Ureter (tissue), 1 donor: ENCODE data around the gene MED13L. TPM values are rescaled to one million over a fixed set of nuclear protein-coding genes. Genes with fewer than 3 reads are reported as not detected.
"Not testable (repeated sequence)": the region's sequence is repeated elsewhere in the genome, so short reads cannot be mapped to it uniquely, and the experiment has no call there.

Experiments
- DNase-seq: peaks from one replicate; pipeline ENCODE4 v3.0.0-alpha.2; 2020; ENCODE audit warnings: low spot score
- total RNA-seq: library from RNA; stranded (reverse); gene quantifications from one replicate; pipeline ENCODE4 v1.2.4, GENCODE V29; 2023
- donor health status: DM: yes; HTN: yes; CAD: no.

MED13L gene
- total RNA-seq, 1 donor from 2014 or later = 130 TPM

DNA sequence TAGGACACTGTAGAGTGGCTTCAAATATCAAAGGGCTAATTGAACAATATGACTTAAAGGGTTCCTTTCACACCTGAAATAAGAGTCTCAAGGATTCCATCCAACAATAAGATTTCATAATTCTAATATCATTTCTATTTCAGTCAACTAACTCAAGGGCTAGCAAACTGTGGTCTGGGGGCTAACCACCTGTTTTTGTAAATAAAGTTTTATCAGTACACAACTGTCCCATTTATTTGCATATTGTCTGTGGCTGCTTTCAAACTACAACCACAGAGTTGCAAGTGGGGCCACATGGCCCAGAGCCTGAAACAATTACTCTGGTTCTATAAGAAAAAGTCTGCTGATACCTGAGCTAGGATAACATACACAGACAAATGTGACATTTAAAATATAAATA lies 29.1 kb downstream of the MED13L start:
- no peak for DNase-seq

DNA sequence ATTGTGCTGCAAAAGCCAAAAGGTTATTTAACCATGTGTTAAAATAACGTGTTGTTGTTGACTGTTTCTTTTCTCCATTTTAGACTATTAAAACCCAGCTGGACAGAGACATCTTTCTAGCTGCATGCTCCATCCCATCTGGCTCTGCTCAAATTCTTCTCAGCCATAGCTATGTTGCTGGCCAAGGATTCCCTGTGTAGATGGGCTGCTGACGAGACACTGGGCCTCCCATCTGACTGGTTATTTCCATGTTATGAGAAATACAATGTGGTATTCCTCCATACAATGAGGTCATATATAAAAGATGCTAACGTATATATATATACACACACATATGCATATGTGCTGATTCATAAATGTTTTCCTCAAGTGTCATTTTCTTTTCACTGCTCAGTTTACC lies 30.1 kb downstream of the MED13L start:
- no peak for DNase-seq

DNA sequence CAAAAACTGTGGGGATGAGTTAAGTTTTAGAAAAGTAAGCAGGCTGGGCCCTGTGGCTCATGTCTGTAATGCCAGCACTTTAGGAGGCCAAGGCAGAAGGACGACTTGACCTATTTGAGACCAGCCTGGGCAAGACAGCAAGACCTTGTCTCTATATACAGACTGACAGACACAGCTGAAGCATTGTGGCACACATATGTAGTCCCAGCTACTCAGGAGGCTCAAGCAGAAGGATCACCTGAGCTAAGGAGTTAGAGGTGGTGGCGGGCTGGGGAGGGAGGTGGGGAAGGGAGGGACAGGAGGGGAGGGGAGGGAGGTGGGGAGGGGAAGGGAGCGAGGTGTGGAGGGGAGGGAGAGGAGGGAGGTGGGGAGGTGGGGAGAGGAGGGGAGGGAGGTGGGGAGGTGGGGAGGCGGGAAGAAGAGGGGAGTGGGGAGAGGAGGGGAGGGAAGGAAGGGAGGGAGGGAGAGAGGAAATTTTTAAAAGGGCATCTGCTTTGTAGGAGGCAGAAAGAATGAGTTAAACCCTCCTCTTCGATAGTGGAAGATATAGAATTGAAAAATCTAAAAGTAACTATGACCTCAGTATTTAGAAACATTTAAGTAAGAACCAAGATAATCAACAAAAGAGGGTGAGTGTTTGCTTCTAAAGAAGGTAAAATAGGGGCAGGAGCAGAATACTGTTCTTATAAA lies 30.9 kb downstream of the MED13L start:
- DNase-seq = no peak

DNA sequence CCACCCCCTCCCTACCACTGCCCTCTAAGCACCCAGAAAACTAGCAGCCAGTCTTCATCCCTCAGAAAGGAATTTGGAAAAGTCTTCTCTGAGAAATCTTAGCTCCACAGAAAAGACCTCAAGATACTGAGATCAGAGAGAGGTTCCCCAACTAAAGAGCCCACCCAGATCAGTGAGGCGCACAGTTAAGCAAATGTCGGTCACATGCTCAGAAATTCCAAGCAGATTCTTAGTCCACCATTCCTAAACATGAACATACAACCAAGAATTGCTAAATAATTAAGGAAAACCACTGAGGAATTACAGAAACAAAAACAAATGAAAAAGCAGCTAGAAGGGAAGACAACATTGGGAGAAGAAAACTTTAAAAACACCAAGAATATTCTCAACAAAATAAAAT lies 32.3 kb downstream of the MED13L start:
- no peak for DNase-seq

DNA sequence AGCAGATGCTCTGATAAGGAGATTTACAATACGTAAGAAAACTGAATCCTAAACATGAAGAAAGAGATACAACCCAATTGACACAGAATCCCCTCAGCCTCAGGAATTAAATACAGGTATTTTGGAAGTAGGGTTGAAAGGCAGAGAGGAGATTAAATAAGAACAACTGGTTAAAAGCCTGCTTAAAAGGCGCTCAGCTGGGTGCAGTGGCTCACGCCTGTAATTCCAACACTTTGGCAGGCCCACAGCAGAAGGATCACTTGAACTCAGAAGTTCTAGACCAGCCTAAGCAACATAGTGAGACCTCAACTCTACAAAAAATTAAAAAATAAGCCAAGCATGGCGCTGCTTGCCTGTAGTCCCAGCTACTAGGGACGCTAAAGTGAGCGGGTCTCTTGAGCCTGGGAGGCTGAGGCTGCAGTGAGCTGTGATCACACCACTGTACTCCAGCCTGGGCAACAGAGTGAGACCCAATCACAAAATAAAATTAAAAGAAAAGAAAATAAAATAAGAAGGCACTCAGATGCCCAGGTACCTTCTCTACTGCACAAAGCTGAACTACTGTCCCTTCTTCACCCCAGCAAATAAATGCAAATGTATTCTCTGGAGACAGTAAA lies 32.9 kb downstream of the MED13L start:
- DNase-seq = no peak

DNA sequence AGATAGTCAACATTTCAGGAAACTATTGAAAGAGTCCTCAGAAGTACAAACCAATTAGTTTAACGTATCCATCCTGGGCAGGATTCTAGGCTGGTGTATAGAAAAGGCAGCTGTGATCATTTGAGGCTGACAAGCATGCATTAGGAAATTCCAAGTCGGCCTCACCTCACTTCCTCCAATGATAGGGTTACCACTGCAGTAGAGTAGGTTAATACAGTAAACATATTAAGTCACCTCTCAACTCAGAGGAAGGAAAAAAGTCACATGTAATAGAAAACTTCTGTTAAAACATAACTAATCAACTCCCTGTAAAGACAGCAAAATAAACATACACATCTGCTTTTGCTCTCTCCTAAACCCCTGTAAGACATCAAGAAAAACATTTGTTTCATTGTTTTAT lies 33.5 kb downstream of the MED13L start:
- no peak for DNase-seq

DNA sequence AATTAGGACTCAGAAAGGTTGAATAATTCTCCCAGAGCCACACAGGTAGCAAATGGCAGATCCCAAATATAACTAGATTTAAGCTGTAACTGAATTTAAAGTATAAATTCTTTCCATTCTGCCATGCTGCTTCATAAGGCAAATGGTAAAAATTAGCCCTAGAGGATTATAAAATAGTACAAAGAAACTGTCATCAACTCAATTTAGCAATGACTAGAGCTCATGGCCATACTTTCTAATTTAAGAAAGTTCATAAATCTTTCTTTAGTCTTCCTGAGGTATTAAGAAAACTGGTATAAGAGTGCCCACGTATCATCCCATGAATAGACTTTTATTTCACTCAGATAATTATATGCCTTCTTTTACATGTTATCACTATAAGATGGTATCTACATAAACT lies 34.8 kb downstream of the MED13L start:
- no peak for DNase-seq

DNA sequence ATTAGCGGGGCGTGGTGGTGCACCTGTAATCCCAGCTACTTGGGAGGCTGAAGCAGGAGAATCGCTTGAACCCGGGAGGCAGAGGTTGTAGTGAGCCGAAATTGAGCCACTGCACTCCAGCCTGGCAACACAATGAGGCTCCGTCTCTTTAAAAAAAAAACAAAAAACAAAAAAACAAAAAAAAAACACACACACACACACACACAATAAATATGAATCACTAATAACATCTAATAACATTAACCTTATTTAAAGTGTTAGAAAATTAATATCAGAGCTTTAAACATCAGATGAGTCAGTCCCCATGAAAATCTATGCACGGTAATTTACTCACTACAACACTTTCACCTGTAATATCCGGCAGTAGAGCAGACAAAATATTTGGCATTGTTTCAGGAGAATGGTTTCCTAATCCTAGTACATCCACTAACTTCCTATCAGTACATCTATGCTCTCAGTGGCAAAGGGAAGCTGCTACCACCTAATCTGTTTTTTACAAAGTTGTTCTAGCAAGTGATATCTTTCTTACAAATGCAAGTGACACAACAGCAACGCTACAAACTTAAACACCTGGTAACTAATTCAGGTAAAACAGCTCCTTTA lies 36.2 kb downstream of the MED13L start:
- no peak for DNase-seq

DNA sequence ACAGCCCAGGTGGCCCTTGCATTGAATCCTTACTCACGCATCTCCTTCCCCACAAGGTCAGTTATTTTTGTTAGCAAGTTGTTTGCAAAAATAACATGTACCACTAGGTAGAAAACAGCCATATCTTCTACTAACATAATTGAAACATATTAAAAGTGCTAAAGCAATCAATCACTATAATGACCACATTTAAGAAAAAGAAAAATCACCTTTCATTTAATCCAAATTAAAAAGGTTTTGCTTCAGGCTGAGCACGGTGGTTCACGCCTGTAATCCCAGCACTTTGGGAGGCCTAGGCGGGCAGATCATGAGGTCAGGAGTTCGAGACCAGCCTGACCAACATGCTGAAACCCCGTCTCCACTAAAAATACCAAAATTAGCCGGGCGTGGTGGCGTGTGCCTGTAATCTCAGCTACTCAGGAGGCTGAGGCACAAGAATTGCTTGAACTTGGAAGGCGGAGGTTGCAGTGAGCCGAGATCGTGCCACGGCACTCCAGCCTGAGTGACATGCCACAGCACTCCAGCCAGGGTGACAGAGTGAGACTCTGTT lies 38.8 kb downstream of the MED13L start:
- not testable (repeated sequence) for DNase-seq

DNA sequence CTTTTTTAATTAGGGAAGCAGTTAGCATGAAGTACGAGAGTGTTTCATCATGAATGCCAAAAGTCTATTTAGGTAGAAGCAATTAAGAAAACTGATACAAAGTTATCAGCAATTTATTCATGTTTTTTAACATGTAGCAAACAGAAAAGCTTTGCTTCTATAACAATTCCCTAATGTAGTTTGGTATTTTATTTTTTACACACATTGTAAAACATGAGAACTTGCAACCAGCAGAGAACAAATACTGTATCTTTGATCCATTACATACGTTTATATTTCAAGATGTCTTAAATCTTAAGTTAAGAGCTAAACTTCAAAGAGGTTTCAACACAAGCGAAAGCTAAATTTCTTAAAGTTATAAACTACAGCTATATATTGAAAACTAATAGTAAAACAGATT lies 39.3 kb downstream of the MED13L start:
- DNase-seq = no peak

DNA sequence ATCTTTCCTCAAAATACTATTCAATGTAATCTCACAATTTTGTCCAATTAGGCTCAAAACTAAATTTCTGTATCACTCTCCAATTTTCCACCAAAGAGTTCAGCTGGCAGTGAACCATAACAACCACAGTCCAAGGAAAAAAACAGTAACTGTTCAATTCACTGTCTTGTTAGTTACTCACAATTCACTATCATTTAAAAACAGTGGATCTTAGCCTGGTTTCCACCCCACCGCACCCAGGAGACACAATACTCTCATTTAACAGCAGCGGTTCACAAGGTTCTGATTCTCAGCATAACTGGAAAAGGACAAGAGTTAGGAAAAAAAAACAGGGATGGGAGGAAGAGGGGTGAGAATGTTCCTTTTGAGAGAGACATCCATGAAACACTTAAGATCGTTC lies 40.5 kb downstream of the MED13L start:
- no peak for DNase-seq

DNA sequence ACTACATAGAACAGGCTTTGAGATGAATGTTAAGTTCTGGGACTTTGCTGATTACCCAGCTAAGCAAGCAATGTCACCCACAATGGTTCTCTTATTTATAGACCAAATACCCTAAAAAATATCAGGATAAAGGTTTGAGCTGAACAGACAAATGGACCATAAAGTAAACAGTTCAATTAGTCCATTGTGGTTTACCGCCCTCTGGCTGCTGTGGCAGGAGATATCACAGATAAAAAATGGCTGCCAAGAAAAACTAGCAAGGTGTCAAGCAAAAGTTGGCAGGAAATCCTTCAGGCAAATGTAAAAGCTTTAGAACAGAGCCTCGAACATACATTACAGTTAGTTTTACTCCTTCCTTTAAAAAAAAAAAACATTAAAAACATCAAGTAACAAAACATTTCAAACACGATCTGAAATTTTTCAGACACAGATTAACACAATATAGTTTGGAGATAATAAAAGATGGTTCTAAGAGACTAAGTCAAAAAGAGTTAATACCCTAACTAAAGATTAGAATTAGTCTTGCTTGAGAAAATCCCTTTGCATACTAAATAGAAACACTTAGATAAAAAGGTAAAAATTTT lies 41.3 kb downstream of the MED13L start:
- no peak for DNase-seq

DNA sequence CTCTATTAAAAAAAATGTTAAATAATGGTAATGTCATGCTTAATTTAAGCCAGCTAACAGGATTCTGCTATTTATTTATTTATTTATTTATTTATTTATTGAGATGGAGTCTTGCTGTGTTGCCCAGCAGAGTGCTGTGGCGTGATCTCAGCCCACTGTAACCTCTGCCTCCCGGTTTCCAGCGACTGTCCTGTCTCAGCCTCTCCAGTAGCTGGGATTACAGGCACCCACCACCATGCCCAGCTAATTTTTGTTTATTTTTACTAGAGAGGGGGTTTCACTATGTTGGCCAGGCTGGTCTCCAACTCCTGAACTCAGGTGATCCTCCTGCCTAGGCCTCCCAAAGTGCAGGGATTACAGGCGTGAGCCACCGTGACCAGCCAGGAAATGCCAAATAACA lies 43.3 kb downstream of the MED13L start:
- DNase-seq = not testable (repeated sequence)

DNA sequence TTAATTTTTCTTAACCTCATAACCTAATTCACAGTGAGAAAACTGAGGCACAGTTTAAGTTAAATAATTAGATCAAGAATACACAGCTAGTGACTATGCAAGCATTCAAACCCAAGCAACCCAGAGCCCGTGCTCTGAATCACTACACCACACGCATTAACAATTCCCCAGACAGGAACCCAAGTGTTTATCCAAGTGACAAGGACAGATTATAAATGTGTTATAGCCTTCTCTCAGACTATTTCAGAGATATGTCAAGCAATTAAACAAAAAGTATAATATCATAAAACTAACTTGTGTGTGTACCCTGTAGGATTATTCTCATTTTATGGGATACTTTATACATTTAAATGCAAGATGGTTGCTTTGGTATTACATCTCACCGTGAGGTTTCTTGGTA lies 43.8 kb downstream of the MED13L start:
- no peak for DNase-seq

DNA sequence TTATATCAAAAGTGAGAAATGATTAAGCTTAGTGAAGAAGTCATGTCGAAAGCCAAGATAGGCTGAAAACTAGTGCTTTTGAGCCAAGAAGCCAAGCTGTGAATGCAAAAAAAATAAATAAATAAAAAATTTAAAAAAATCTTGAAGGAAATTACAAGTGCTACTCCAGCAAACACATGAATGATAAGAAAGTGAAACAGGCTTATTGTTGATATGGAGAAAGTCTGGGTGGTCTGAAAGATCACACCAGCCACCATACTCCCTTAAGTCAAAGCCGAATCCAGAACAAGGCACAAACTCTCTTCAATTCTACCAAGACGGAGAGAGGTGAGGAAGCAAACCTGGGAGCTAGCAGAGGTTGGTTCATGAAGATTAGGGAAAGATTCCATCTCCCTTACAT lies 49.7 kb downstream of the MED13L start:
- DNase-seq = no peak

DNA sequence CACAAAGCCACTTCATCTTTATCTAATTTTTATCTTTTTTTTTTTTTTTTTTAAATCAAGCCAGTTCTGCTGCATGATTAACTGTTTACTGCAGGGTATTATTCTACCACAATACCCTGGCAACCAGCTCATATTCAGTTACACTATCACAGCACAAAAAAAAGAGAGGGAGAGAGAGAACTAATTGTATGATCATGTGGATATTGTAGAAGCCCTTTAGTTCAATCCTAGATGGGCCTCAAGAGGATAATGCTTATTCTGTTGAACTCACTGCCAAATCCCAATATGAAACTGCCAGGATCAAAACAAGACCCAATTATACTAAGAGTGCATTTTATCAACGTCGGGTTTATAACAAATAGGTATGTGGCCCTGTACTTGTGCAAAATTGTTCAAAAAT lies 51.5 kb downstream of the MED13L start:
- DNase-seq = no peak

DNA sequence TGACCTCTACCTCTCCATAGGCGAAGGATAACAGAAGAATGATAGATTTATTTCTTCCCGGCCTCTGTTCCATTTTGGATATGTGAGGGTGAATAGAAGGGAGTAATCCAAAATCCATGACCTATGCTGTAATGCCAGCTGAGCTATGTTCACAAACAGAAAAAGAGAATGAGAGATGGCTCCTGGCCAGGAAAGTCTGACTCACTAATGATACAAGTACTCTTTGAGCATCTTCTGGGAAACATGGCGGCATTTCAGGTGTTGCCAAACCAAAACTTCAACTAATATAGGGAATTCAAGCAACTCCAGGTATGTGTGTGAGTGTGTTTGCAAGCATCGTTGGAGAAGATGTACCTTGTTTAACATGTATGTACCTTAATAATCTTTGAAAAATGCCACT lies 55.1 kb downstream of the MED13L start:
- DNase-seq = peak; percentile 77

DNA sequence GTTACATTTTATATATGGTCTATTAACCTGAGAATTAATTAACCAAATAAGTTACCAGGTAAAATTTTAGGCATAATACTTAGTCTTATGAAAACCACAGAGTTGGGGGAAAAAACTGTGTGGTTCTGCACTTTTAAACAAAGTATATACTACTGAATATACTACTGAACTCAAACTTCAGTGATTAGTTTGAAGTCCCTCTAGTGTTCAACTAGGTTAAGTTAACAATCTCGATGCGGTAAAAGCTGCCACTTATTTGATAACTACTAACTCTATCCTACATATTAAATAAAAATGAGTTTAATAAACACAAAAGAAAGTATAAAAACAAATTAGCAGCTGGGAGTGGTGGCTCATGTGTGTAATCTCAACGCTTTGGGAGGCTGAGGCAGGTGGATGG lies 56.7 kb downstream of the MED13L start:
- no peak for DNase-seq

DNA sequence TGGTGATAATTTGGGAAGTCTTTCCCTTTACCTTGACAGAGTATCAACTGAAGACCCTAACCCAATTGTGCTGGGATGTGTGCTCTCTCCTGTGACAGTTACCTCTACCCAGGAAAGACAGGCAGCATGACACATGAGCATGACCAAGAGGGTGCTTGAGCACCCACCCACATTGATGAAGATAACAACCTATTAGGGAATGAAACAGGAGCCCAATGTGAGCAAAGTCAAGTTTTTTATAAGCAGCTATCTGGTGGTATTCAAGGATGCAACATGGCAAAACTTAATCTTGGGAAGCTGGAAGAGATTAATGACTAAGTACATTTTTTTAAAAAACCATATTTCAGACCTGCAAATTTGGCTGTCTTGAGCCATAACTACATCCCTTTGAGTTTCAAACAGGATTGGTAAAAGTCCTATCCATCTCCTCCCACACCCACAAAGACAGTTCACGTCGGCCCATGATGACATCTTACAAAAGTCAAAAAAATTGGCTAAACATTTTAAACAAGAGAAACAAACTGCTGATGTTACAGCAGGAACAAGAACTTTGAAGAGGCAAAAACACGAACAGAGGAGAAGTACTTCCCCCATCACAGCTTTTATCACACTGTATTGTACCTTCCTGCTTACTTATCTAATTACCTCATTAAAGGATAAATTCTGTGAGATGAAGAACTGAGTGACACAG lies 60.3 kb downstream of the MED13L start:
- DNase-seq = no peak

DNA sequence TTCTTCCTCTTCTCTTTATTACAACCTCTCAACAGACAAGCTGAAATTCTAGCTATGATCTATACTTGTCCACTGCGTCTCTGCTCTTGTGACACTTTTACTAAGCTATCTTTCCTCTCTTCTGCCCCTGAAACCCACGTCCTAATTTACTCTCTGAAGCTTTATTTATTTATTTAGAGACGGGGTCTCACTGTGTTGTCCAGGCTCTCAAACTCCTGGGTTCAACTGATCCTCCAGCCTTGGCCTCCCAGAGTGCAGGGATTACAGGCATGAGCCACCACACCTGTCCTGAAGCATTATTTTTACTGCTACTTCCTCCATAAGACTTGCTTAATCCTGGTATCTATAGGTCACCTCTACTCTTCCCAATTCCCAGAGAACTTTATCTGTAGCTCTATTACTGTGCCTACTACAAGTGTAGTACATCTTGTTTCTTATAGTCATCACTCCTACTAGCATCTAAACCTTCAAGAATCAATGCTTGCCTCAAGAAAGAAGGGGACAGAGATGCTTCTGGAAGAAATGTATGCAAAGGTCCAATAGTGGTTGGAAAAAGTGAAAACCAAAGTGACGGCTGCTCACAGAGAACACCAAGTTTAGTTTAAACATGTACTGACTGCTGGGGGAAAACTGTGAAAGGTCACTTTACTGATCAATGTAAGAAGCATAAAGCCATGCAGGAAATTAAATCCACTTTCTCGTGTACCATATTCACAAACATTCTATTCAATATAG lies 61.3 kb downstream of the MED13L start:
- no peak for DNase-seq

DNA sequence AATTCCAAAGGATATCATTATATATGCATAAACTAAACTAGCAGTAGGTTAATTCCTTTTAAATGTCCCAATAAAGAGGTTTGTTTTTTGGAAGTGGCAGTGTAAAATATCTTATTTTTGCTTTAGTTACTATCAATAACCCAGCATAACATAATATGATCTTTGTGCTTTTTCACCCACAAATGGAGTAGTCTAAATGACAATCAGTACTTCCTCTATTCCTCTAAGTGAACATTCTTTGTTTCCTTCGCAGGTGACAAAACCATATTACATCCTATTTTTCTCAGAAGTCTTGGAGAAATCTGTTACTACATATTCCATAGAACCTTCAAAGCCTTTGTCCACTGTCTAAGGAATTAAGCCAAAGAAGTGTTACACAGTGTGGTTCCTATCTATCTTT lies 62.5 kb downstream of the MED13L start:
- DNase-seq = no peak
